Inflammatory macrophage treated with lipopolysaccharide for 1 hour (primary cell): Measurements from ENCODE around the gene LPA.
"Not testable (repeated sequence)": the region's sequence is repeated elsewhere in the genome, so short reads cannot be mapped to it uniquely, and the experiment has no call there.

Experiments used
- DNase-seq, 2 donors: peaks; one replicate each; pipeline ENCODE4 v3.0.0-alpha.2; 2020 to 2022

The LPA gene

GRCh38 chr6:160659562-160659961 lies 4.5 kb downstream of the LPA start:
- DNase-seq, result no peak

DNA sequence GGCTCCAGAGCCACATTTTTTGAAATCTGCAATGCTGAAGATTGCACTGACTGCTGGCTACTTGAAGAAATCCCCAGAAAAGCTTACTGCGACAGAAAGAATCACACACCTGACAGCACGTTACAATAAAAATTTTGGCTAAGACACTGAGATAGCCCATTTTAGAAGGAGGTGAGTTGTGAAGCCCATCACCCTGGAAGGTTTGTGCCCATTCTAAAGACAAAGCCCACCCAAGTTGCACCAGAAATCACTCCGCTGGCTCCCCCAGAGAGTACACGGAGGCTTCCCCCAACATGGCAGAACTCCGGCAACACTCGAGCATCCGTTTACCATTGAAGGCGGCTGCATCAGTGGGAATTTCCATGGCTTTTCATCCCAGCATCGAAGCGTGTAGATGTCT lies 29.4 kb downstream of the LPA start:
- DNase-seq, result no peak

- DNase-seq, result no peak
These were observed 67.9 kb downstream of the LPA start for GRCh38 chr6:160595838-160596832.

DNA sequence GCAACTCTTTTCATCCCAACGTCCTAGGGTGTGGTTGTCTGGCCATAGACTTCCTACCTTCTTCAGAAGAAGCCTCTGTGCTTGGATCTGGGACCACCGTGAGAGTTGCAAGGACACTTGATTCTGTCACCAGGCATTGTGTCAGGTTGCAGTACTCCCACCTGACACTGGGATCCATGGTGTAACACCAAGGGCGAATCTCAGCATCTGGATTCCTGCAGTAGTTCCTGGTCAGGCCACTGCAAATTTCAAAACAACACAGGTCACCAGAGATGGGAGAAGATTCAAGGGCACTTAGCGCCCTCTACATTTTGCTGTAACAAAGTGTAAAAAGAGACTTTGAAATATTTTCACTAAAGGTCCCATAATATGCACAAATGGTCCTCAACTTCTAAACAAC lies 68.8 kb downstream of the LPA start:
- DNase-seq, result not testable (repeated sequence)

GRCh38 chr6:160586374-160586773 lies 77.7 kb downstream of the LPA start:
- no peak for DNase-seq

- no peak for DNase-seq
These were observed 80.3 kb downstream of the LPA start for GRCh38 chr6:160583794-160584193.

- no peak for DNase-seq
These were observed 82.7 kb downstream of the LPA start for GRCh38 chr6:160581406-160581805.

GRCh38 chr6:160578515-160578914 lies 85.6 kb downstream of the LPA start:
- not testable (repeated sequence) for DNase-seq

DNA sequence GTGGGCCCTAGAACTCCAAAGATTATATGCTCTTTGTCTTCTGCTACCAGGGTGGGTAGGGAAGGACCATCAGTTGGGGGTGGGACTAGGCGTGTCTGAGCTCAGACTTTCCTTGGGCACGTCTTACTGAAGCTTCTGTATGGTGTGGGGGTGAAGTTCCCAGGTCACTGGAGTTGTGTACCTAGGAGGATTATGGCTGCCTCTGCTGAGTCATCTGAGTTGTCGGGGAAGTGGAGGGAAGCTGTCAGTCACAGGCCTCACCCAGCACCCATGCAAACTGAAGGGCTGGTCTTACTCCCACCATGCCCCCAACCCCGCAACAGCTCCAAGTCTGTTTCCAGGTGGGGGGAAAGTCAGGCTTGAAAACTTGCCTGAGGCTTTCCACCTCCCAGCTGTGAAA lies 90.1 kb downstream of the LPA start:
- DNase-seq, result no peak

DNA sequence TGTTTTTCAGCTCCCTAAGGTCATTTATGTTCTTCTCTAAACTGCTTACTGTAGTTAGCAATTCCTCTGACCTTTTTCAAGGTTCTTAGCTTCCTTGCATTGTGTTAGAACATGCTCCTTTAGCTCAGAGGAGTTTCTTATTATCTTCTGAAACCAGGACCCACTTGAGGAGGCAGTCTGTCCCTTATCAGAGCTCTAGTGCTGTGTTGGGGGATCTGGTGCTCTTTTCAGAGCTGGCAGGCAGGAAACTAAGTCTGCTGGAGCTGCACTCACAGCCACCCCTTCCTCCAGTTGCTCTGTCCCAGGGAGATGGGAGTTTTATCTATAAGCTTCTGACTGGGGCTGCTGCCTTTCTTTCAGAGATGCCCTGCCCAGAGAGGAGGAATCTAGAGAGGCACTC lies 92.9 kb downstream of the LPA start:
- not testable (repeated sequence) for DNase-seq

DNA sequence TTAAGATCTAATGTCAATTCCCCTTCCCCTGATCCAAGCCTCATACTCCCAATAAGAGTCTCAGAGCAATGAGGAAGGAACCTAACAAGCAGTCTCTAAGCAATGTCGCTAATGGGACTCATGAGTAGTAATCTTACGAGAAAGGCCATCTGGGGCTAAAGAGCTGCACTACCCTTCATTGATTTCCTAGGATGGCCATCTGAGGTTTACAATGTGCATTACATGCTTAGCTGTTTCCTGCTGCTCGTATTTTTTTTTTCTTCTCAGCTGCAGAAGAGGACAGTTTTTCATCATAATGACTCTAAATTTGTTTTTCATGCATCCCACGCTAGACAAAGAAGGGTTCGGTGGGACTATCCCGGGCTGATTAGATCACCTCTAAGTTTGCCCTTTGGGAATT lies 119.3 kb downstream of the LPA start:
- no peak for DNase-seq

DNA sequence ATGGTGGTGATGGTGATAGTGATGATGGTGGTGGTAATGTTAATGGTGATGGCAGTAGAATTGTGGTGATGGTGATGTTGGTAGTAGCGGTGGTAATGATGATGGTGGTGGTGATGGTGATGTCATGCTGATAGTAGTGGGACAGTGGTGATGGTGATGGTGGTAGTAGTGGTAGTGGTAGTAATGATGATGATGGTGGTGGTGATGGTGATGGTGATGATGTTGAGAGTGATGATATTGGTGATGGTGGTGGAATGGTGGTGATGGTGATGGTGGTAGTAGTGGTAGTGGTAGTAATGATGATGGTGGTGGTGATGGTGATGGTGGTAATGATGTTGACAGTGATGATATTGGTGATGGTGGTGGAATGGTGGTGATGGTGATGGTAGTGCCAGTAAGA lies 128.8 kb downstream of the LPA start:
- no peak for DNase-seq

DNA sequence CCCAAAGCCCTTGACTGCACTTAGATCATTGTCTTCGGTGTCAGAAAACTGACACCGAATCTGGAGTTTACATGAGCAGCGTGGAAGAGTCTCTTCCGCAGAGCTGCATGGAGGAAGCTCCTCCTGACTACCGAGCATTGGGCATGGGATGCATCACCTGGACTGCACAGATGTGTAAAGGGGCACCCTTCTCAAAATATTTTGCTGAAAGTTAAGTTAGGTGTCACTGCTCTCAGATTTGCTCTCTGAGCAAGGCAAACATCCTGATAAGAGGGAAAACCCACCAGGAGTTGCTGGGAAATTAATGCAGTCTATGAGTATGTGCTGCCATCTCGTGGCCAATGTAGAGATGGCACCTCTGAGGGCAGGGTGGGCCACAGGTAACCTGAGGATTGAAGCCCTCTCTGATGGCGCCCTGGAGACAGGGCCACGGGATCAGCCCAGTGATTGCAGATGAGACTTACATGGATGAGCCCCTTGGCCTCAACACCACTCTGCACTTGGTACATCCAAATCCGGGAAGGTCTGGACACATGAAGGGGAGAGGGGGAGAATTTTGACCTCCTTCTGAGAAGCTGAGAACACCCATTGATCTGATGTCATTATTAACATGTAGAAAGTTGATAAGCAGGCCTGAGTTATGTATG lies 129.9 kb downstream of the LPA start:
- peak in 1 of 2 donors; percentile 62 for DNase-seq

- DNase-seq, result no peak
These were observed 131.8 kb downstream of the LPA start for GRCh38 chr6:160532315-160532714.

- DNase-seq, result no peak
These were observed 132.2 kb downstream of the LPA start for GRCh38 chr6:160531826-160532225.

- not testable (repeated sequence) for DNase-seq
These were observed 134.6 kb downstream of the LPA start for GRCh38 chr6:160529524-160529923.

DNA sequence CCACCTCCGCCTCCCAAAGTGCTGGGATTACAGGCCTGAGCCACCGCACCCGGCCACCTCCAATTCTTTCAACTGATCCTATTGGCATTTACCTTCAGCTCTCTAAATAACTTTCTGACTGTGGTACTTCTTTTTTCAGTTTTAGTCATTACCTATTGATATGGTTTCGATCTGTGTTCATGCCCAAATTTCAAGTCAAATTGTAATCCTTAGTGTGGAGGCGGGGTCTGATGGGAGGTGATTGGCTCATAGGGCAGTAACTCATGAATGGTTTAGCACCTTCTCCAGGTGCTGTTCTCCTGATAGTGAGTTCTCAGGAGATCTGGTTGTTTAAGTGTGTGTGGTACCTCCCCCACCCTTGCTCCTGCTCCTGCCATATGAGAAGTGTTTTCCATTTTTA lies 140.9 kb downstream of the LPA start:
- no peak for DNase-seq

DNA sequence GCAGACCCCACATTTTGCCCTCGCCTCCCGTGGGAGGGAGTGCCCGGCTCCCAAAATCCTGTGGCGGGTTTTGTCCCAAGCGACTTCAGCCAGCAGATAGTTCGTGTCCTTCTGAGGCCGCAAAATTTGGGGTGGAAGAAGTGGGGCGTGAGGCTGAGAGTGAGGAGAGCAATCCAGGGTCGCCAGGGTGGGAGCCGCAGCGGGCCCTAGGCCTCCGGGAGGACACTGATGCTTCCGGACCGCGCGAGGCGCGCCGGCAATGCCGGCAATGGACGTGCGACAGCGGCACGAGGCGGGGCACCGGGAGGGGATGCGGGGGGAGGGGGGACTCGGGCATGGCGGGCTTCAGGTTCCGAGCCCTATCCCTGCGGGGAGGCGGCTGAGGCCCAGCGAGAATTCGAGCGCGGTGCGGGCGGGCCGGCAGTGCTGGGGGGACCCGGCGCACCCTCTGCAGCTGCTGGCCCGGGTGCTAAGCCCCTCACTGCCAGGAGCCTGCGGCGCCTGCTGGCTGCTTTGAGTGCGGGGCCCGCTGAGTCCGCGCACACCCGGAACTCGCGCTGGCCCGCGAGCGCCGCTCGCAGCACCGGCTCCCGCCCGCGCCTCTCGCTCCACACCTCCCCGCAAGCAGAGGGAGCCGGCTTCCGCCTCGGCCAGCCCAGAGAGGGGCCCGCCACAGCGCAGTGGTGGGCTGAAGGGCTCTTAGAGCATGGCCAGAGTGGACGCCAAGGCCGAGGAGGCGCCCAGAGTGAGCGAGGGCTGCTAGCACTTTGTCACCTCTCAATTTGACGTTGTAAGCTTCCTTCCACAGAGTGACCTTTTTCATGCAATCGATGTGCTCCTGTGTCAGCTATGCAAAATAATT lies 143.8 kb downstream of the LPA start:
- DNase-seq, result peak in 1 of 2 donors; percentile 26

GRCh38 chr6:160519603-160520042 lies 144.5 kb downstream of the LPA start:
- DNase-seq, result peak in 1 of 2 donors; percentile 79

- DNase-seq, result no peak
These were observed 144.9 kb downstream of the LPA start for GRCh38 chr6:160519133-160519532.

- DNase-seq, result no peak
These were observed 150.2 kb downstream of the LPA start for GRCh38 chr6:160513836-160514235.

DNA sequence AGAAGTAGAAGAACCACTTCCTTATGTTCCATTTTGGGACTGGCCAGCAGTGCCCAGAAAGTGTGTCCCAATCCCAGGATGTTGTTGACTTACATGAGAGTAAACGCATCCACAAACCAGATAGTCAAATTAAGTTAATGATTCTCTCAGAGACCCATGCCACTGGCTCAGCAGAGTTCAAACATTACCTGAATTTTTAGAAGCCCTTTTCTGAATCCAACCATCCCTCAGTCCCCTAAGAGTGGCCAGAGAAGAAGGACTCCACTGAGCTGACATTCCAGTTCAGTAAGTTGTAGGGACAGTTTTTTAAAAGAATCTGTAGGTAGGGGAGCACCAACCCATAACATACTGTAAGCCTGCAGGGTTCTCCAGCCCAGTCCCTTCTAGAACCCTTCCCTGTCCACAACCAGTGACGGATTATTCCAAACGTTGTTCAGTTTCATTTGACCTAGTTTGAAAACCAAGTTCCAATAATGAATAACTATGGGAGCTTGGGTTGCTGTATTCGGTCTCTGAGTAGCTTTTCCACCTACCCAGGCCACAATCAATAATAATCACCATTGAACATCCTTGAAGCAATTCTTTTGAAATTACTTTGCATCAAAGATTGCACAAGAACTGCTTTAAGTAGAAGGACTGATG lies 153.0 kb downstream of the LPA start:
- DNase-seq, result no peak

GRCh38 chr6:160510199-160510598 lies 153.9 kb downstream of the LPA start:
- no peak for DNase-seq
